MM.1S (cell line): ENCODE results near the gene RAD1.

Experiments
- DNase-seq: peaks from one replicate; pipeline ENCODE4 v3.0.0-alpha.2; 2015
- H2AFZ ChIP-seq: fragments of 300-600 bp; sonication (generic); 2 replicates; pipeline ENCODE4 v1.6.0; 2016; ENCODE audit warnings: antibody characterized with exemption, low read length
- H3F3A ChIP-seq: fragments of 300-600 bp; sonication (generic); 2 replicates; pipeline ENCODE4 v1.6.1; 2016; ENCODE audit warnings: mild to moderate bottlenecking, antibody characterized with exemption, low read length, moderate library complexity, mixed read lengths; ENCODE audit not compliant: insufficient read depth
- H3K27ac ChIP-seq: fragments of 300-600 bp; sonication (generic); 2 replicates; pipeline ENCODE4 v1.5.1; 2016; ENCODE audit warnings: mild to moderate bottlenecking, low read length
- H3K27me3 ChIP-seq: fragments of 300-600 bp; sonication (generic); replicated peaks from 2 replicates; pipeline ENCODE4 v1.6.0; 2016; ENCODE audit warnings: low read length; ENCODE audit not compliant: insufficient read depth
- H3K36me3 ChIP-seq: fragments of 300-600 bp; sonication (generic); replicated peaks from 2 replicates; pipeline ENCODE4 v1.6.1; 2016; ENCODE audit warnings: mild to moderate bottlenecking, low read length, mixed read lengths; ENCODE audit not compliant: insufficient read depth
- H3K4me1 ChIP-seq: fragments of 300-600 bp; sonication (generic); 2 replicates; pipeline ENCODE4 v1.6.1; 2016; ENCODE audit warnings: low read length, mixed read lengths
- H3K4me2 ChIP-seq: fragments of 300-600 bp; sonication (generic); 2 replicates; pipeline ENCODE4 v1.6.0; 2016; ENCODE audit warnings: low read depth, low read length
- H3K4me3 ChIP-seq: fragments of 300-600 bp; sonication (generic); 2 replicates; pipeline ENCODE4 v1.5.1; 2016; ENCODE audit warnings: low read length, mixed read lengths
- H3K79me2 ChIP-seq: fragments of 300-600 bp; sonication (generic); 2 replicates; pipeline ENCODE4 v1.6.1; 2016; ENCODE audit warnings: mixed run types, low read length, mixed read lengths
- H3K9ac ChIP-seq: fragments of 300-600 bp; sonication (generic); 2 replicates; pipeline ENCODE4 v1.6.1; 2016; ENCODE audit warnings: low read length, mixed read lengths
- H3K9me2 ChIP-seq: fragments of 300-600 bp; sonication (generic); replicated peaks from 2 replicates; pipeline ENCODE4 v1.6.1; 2016; ENCODE audit warnings: mild to moderate bottlenecking, low read length, mixed read lengths; ENCODE audit not compliant: insufficient read depth
- H3K9me3 ChIP-seq: fragments of 300-600 bp; sonication (generic); replicated peaks from 2 replicates; pipeline ENCODE4 v1.6.1; 2016; ENCODE audit warnings: mild to moderate bottlenecking, low read length, mixed read lengths; ENCODE audit not compliant: insufficient read depth
- H4K20me1 ChIP-seq: fragments of 300-600 bp; sonication (generic); 2 replicates; pipeline ENCODE4 v1.6.1; 2016; ENCODE audit warnings: mild to moderate bottlenecking, low read length, moderate library complexity, mixed read lengths; ENCODE audit not compliant: insufficient read depth
- EZH2 ChIP-seq: fragments of 300-600 bp; sonication (generic); optimal IDR thresholded peaks from 2 replicates; pipeline ENCODE3; 2017; ENCODE audit warnings: low read depth, mild to moderate bottlenecking, antibody characterized with exemption, low read length, mixed read lengths
- EZH2phosphoT487 ChIP-seq: fragments of 300-600 bp; sonication (generic); IDR thresholded peaks from 2 replicates; pipeline ENCODE4 v1.6.1; 2018; ENCODE audit warnings: antibody characterized with exemption, low read length
- TF ChIP-seq, protein P1 (sequence below): fragments of 300-600 bp; sonication (generic); IDR thresholded peaks from 2 replicates; pipeline ENCODE4 v1.5.1; 2016; ENCODE audit warnings: antibody characterized with exemption, low read length, mixed read lengths

RAD1 gene

DNA sequence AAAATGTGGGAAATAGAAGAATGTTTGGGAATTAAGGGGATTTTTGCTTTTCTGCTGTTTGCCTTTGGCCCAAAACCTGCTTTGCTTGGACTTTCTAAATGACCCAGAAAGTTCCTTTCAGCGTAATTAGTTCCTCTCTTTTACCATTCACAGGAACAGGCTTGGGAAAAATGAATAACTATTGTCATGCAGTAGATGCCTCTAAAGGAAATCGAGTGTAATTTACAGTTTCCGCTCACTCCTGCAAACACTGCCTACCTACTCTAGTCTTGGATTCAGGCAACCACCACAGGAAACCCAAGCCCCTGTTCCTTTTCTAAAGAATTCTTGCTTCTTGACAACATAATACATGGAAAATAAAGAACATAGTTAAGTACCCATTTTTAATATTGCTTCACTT is 51.4 kb downstream of the RAD1 start:
- Histone ChIP-seq H2AFZ (no peak overlapping the region), H3K27me3 (no peaks in the 10 kb centered on the region), H3F3A (no peaks in the 10 kb centered on the region), H3K4me1 (no peaks in the 10 kb centered on the region), H3K4me3 (no peak overlapping the region), H3K9me2 (no peaks in the 10 kb centered on the region), H3K27ac (no peak overlapping the region), H3K4me2 (no peak overlapping the region), H4K20me1 (no peaks in the 10 kb centered on the region), H3K79me2 (no peaks in the 10 kb centered on the region), H3K36me3 (no peaks in the 10 kb centered on the region), H3K9me3 (no peaks in the 10 kb centered on the region), H3K9ac (no peak overlapping the region)
- TF ChIP-seq EZH2 = no peak
- no peak for TF ChIP-seq EZH2phosphoT487
- TF ChIP-seq, protein P1, sequence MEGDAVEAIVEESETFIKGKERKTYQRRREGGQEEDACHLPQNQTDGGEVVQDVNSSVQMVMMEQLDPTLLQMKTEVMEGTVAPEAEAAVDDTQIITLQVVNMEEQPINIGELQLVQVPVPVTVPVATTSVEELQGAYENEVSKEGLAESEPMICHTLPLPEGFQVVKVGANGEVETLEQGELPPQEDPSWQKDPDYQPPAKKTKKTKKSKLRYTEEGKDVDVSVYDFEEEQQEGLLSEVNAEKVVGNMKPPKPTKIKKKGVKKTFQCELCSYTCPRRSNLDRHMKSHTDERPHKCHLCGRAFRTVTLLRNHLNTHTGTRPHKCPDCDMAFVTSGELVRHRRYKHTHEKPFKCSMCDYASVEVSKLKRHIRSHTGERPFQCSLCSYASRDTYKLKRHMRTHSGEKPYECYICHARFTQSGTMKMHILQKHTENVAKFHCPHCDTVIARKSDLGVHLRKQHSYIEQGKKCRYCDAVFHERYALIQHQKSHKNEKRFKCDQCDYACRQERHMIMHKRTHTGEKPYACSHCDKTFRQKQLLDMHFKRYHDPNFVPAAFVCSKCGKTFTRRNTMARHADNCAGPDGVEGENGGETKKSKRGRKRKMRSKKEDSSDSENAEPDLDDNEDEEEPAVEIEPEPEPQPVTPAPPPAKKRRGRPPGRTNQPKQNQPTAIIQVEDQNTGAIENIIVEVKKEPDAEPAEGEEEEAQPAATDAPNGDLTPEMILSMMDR = no peak
- no peak for DNase-seq

DNA sequence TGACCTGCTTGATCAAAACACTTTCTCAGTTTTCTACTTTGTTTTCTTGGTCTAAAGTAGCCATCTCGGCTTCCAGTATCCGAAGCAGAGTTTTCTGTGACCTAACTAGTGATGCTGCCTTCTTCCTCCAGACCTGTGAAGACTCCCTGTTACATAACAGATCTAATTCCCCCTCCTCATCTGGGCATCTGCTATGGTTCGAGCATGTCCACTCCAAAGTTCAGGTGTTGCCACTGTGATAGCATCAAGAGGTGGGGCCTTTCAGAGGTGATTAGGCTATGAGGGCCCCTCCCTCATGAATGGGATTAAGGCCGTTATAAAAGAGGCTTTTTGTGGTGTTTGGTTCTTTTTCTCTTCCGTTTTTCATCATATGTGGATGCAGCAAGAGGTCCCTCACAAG is 56.1 kb downstream of the RAD1 start:
- H3K27me3 ChIP-seq = no peaks in the 10 kb centered on the region
- H3K27ac ChIP-seq = no peak overlapping the region
- DNase-seq = no peak
- no peak overlapping the region for H3K9ac ChIP-seq
- H3K79me2 ChIP-seq = no peaks in the 10 kb centered on the region
- no peaks in the 10 kb centered on the region for H3K36me3 ChIP-seq
- H3K4me1 ChIP-seq = no peaks in the 10 kb centered on the region
- no peaks in the 10 kb centered on the region for H4K20me1 ChIP-seq
- TF ChIP-seq, protein P1 = no peak
- no peak for TF ChIP-seq EZH2phosphoT487
- TF ChIP-seq EZH2 = no peak
- H3K4me2 ChIP-seq = no peak overlapping the region
- no peaks in the 10 kb centered on the region for H3K9me3 ChIP-seq
- H3F3A ChIP-seq = no peaks in the 10 kb centered on the region
- no peak overlapping the region for H2AFZ ChIP-seq
- H3K9me2 ChIP-seq = no peaks in the 10 kb centered on the region
- H3K4me3 ChIP-seq = no peak overlapping the region

DNA sequence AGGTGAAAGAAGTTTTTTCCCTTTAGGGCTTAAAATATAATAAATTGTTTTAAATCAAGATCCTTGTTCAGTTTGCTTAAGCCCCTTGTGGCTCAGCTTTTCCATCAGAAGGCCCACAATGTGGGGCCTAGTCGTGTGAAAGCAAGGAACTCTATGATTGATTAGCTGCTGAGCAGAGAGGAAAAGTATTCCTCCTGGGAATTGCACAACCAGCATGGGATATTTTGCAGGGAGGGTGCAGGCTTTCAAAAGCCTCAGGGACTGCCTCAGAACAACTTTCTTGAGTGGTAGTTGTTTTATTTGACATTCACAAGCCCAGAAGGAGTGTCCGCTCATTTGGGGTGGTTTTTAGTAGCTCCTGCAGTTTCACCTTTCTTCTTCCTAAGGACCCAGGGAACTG is 56.5 kb downstream of the RAD1 start:
- Histone ChIP-seq H3K4me3 (no peak overlapping the region), H3K9me3 (no peaks in the 10 kb centered on the region), H3K4me1 (no peaks in the 10 kb centered on the region), H3F3A (no peaks in the 10 kb centered on the region), H3K4me2 (no peak overlapping the region), H3K36me3 (no peaks in the 10 kb centered on the region), H3K27me3 (no peaks in the 10 kb centered on the region), H4K20me1 (no peaks in the 10 kb centered on the region), H3K27ac (no peak overlapping the region), H3K79me2 (no peaks in the 10 kb centered on the region), H3K9ac (no peak overlapping the region), H3K9me2 (no peaks in the 10 kb centered on the region), H2AFZ (no peak overlapping the region)
- DNase-seq = no peak
- TF ChIP-seq EZH2phosphoT487 (no peak), EZH2 (no peak)
- TF ChIP-seq, protein P1 = no peak
